CD4-positive, alpha-beta T cell treated with Interleukin-17A for 1 hour (primary cell): ENCODE measurements around the gene GGA3.
A peak's percentile ranks its signal among the peaks of the same experiment; 100 is the strongest.
"Not testable (repeated sequence)": the region's sequence is repeated elsewhere in the genome, so short reads cannot be mapped to it uniquely, and the experiment has no call there.

Experiments used
- DNase-seq: peaks from one replicate; pipeline ENCODE4 v3.0.0-alpha.2; 2020

The GGA3 gene

GRCh38 chr17:75261336-75262111, at the start of gene GGA3, which contains the start of gene MRPS7:
TSS of gene GGA3 (minus strand) at chr17:75261606. CDS start at chr17:75261587, 19 bp downstream.
TSS of gene MRPS7 (plus strand) at chr17:75261879. CDS start at chr17:75261901, 22 bp downstream.
- peak; percentile 96 for DNase-seq

GRCh38 chr17:75308732-75309629, 47.6 kb upstream of the GGA3 start:
- no peak for DNase-seq

DNA sequence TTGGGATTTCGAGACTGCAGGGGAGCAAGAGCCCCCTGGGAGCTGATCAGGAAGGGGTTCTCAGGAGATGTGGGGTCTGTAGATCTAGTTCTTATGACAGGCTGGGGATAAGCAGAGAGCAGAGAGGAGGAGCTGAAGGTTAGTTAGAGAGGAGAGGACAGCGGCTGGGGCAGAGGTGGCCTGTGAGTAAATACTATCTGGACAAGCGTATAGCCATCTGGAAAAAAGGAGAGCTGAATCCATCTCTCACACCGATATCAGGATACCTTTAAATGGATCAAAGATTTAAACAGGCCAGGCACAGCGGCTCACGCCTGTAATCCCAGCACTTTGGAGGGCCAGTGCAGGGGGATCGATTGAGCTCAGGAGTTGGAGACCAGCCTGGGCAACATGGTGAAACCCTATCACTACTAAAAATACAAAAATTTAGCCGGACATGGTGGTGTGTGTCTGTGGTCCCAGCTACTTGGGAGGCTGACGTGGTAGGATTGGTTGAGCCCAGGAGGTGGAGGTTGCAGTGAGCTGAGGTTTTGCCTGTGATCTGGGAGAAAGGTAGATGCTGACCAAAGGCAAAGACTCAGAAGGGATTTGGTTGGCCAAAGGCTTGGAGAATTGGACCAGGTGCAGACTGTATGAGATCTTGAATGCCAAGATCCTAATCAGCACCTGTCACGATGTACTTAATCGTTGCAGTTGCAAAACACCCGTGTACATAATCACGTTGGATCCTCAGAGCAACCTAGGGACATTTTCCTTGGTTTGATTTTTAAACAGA, 46.7 kb upstream of the GGA3 start:
- no peak for DNase-seq

GRCh38 chr17:75301502-75302206, 40.2 kb upstream of the GGA3 start:
- DNase-seq, result no peak

DNA sequence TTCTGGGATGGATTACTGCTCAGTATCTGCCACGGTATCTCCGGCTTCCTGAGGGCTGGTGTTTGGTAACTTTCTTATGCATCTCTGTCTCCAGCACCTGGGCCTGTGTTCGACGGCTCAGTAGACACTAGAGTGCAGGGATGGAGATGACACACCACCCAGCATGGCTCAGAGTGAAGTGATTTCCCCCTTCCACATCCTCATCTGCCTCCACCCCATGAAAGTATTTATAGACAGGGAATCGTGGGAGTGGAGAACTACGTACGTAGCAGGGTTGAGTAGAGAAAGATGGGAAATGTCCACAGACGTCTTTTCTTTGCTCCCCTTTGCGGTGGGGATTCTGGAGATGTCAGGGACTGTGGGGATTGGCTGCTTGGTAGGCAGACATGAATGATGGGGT, 39.6 kb upstream of the GGA3 start:
- DNase-seq, result no peak

DNA sequence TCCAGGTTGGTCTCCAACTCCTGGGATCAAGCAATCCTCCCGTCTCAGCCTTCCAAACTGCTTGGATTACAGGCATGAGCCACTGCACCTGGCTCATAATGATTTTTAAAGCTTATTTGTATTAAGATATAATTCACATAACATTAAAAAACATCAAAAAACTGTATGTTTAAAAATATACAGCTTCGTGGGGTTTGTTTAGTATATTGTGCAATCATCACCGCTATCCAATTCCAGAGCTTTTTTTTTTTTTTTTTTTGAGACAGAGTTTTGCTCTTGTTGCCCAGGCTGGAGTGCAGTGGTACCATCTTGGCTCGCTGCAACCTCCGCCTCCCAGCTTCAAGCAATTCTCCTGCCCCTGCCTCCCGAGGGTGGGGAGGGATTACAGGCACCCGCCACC, 38.9 kb upstream of the GGA3 start:
- no peak for DNase-seq

- peak; percentile 37 for DNase-seq
These were observed 34.1 kb upstream of the GGA3 start for GRCh38 chr17:75295201-75296158.

- DNase-seq, result not testable (repeated sequence)
These were observed 31.5 kb upstream of the GGA3 start for GRCh38 chr17:75292810-75293448.

DNA sequence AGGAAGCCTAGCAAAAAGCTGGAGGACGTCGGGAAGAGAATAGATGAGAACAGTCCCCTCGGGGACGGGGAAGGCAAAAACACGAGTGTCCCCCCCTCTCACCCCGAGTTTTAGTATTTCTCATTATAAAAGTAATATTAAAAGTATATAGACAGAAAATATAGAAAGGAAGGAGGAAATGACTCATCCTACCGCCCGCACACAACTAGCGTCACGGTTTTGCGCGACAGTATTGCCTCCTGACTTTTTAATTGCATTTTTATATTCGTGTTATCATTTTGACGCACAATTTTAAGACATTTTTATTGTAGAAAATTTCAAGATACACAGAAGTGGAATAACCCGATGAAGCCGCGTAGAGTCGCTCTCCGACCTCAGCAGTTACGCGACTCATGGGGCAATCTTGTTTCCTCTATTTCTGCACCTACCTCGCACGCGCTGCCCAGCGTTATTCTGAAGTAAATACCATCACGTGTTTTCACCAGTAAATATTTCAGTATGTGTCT, 28.5 kb upstream of the GGA3 start:
- DNase-seq, result peak; percentile 70

GRCh38 chr17:75289115-75289831, 27.9 kb upstream of the GGA3 start, which contains the start of gene SLC25A19:
TSS of gene SLC25A19 (minus strand) at chr17:75289433. CDS start at chr17:75286764, 2,669 bp downstream.
- peak; percentile 98 for DNase-seq

DNA sequence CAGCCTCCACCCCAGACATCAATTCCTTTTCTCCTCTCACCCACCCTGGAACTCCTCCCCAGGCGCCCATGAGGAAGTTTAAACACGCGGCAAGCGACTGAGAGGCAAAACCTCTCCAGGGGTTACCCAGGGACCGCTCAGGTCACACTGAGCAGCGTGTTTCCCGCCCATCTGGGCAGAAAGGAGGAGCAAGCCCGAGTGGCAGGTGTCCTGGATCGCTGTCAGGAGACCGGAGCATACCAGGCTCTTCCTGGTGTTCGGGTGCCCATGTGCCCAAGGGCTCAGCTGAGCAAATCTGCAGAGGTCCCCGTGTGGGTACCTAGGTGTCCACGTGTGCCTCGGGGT, 27.3 kb upstream of the GGA3 start:
- DNase-seq, result no peak

- DNase-seq, result no peak
These were observed 27.0 kb upstream of the GGA3 start for GRCh38 chr17:75288359-75288758.

GRCh38 chr17:75287221-75287620, 25.8 kb upstream of the GGA3 start:
- no peak for DNase-seq

DNA sequence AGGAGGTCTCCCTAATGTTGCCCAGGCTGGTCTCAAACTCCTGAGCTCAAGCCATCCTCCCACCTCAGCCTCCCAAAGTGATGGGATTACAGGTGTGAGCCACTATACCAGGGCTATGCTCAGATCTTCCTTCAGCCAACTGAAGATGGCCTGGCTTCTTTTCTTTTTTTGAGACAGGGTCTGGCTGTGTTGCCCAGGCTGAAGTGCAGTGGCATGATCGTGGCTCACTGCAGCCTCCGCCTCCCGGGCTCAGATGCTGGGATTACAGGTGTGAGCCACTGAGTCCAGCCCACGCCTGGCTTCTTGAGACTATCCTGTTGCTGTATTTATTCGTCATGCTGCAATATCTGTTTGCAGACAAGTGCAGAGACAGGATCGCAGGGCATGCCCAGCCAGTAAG, 23.7 kb upstream of the GGA3 start:
- no peak for DNase-seq

DNA sequence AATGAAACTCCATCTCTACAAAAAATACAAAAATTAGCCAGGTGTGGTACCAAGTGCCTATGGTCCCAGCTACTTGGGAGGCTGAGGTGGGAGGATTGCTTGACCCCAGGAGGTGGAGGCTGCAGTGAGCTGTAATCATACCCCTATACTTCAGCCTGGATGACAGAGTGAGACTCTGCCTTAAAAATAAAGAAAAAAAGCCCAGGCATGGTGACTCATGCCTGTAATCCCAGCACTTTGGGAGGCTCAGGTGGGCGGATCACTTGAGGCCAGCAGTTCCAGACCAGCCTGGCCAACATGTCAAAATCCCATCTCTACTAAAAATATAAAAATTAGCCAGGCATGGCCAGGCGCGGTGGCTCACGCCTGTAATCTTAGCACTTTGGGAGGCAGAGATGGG, 18.8 kb upstream of the GGA3 start:
- DNase-seq, result not testable (repeated sequence)

GRCh38 chr17:75277664-75278071, 16.3 kb upstream of the GGA3 start:
- no peak for DNase-seq

GRCh38 chr17:75273977-75274708, 12.7 kb upstream of the GGA3 start:
- no peak for DNase-seq

GRCh38 chr17:75272848-75273184, 11.4 kb upstream of the GGA3 start:
- no peak for DNase-seq
